Activated CD4-positive, alpha-beta T cell treated with anti-CD3 and anti-CD28 coated beads for 36 hours (primary cell): ENCODE results near the gene ENSA. TPM values are rescaled to one million over a fixed set of nuclear protein-coding genes. Genes with fewer than 3 reads are reported as not detected.
A peak's percentile ranks its signal among the peaks of the same experiment; 100 is the strongest.
"Not testable (repeated sequence)": the region's sequence is repeated elsewhere in the genome, so short reads cannot be mapped to it uniquely, and the experiment has no call there.

ENCODE experiments used
- ATAC-seq: fragments of 200-7000 bp; cut with Tn5 transposase; one replicate; pipeline ENCODE4 v1.10.0; 2021; ENCODE audit warnings: mild to moderate bottlenecking, moderate library complexity
- CTCF ChIA-PET: fragments of 350-600 bp; sonication (Branson Sonifier 250); formaldehyde crosslinking; loops from one replicate; lab custom pipeline; 2021; ENCODE audit warnings: antibody characterized with exemption; lab: Charles Lee
- POLR2A ChIA-PET: fragments of 350-600 bp; sonication (Branson Sonifier 250); formaldehyde crosslinking; loops from one replicate; lab custom pipeline; 2021; ENCODE audit warnings: antibody characterized with exemption, inconsistent platforms; lab: Charles Lee
- DNase-seq: peaks from one replicate; pipeline ENCODE4 v3.0.0-alpha.2; 2020
- H3K27ac Mint-ChIP-seq: one replicate; pipeline ENCODE4 v1.8.0; 2021; ENCODE audit warnings: mixed read lengths
- H3K27me3 Mint-ChIP-seq: one replicate; pipeline ENCODE4 v1.8.0; 2021; ENCODE audit warnings: mixed read lengths
- H3K36me3 Mint-ChIP-seq: one replicate; pipeline ENCODE4 v1.8.0; 2021; ENCODE audit warnings: low read depth, mixed read lengths
- H3K4me1 Mint-ChIP-seq: one replicate; pipeline ENCODE4 v1.8.0; 2021; ENCODE audit warnings: mixed read lengths
- H3K4me3 Mint-ChIP-seq: one replicate; pipeline ENCODE4 v1.8.0; 2021; ENCODE audit warnings: mild to moderate bottlenecking, moderate library complexity, mixed read lengths
- H3K9me3 Mint-ChIP-seq: one replicate; pipeline ENCODE4 v1.8.0; 2021; ENCODE audit warnings: low read depth, mixed read lengths
- intact Hi-C, 2 experiments: fragments of 100-400 bp; cut with DNase I in 1 of 2; cut with micrococcal nuclease in 1 of 2; formaldehyde crosslinking; loops; one replicate each; pipeline versions ENCODE4 v1.14.2 to v1.15.1; 2022 to 2024; cut with DNase I, micrococcal nuclease
- total RNA-seq, 2 experiments: library from RNA; stranded (reverse); gene quantifications; one replicate each; pipeline ENCODE4 v1.2.3, GENCODE V29; 2021

ENSA gene
- total RNA-seq, 2 experiments from 2014 or later = 197 to 240 TPM

DNA sequence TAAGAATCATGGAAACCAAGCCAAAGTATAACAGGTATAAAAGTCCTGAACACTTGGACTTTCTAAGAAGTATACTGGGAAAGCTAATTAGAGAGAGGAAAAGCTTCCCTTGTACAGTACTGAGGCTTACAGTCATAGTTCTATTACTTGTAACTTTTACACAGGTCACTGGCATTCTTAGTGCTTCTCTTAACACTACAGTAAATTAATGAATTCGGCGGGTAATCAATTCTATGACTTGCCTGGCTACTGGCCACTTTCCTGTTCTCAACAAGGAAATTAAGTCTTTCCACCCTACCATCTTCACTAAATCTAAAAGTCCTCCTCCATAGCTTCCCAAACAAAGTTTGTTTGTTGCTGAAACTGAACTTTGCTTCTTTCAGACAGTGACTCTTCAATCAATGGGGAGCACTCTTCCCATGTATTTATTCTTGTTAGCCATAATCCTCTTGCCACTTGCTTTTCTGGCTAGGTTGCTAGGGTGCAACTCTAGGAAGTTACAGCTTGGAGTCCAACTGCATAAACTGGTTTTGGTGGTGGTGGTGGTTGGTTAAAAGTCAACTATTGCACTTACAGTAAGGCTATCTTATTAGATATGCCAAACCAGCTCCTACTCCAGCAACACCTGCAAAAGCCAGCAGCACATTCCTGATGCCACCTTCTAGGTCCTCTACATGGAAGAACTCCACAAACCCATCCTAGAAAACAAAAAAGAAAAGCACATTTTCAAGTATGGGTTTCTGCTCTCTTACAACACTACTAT, 52.4 kb downstream of the ENSA start:
- peaks cover 78% of the 10 kb centered on the region for H3K36me3 Mint-ChIP-seq
- ChIA-PET POLR2A (interaction anchor here (0.6 to 11.8 kb wide), 6 partner anchors 8 to 481 kb away, joined by 3 to 333 read pairs (median 30); partner anchors contain the start of genes ENSA and RPRD2), CTCF (interaction anchor here (0.6 to 26.4 kb wide), 5 partner anchors 13 to 735 kb away, joined by 3 to 461 read pairs (median 4); partner anchors contain the start of gene ENSA)
- H3K4me1 Mint-ChIP-seq = peaks cover 42% of the 10 kb centered on the region
- H3K27me3 Mint-ChIP-seq = no peaks in the 10 kb centered on the region
- intact Hi-C loops = loop anchor here (1.0 to 5.0 kb wide), 5 partner anchors 10 to 705 kb away; partner anchors contain the start of genes SETDB1 (in 1 of the 2) and ZNF687 (in 1 of the 2)
- H3K4me3 Mint-ChIP-seq = peak overlapping the region; percentile 95
- DNase-seq (no peak), ATAC-seq (no peak)
- H3K9me3 Mint-ChIP-seq = no peaks in the 10 kb centered on the region
- H3K27ac Mint-ChIP-seq = peak overlapping the region; percentile 97

DNA sequence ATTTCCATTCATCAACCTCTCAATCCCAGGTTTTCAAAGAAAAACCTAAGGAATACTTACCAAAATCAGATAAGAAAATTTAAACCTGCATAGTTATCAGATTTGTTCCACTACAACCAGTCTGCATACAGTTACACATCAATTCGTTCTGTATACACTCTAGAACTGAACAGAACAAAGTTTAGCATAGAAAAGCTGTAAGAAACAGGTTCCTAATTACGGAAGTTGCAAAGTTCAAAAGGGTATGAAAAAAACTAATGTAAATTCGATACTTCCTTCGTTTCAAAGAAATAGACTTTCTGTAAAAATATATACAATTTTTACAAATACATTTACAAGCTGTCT, 53.1 kb downstream of the ENSA start:
- peak overlapping the region; percentile 95 for H3K4me3 Mint-ChIP-seq
- peaks cover 83% of the 10 kb centered on the region for H3K36me3 Mint-ChIP-seq
- H3K4me1 Mint-ChIP-seq = peaks cover 46% of the 10 kb centered on the region
- intact Hi-C loops = loop anchor here in 1 of 2 experiments (5.0 kb wide), 3 partner anchors 351 to 706 kb away; partner anchors contain the start of genes SETDB1 and ZNF687
- H3K9me3 Mint-ChIP-seq = no peaks in the 10 kb centered on the region
- POLR2A ChIA-PET = interaction anchor here (0.6 to 11.8 kb wide), 6 partner anchors 7 to 482 kb away, joined by 3 to 333 read pairs (median 30); partner anchors contain the start of genes ENSA and RPRD2
- H3K27ac Mint-ChIP-seq = peak overlapping the region; percentile 98
- H3K27me3 Mint-ChIP-seq = no peaks in the 10 kb centered on the region
- DNase-seq (no peak), ATAC-seq (no peak)
- CTCF ChIA-PET = interaction anchor here (0.6 to 26.4 kb wide), 4 partner anchors 12 to 735 kb away, joined by 3 to 461 read pairs (median 121); partner anchors contain the start of gene ENSA

GRCh38 chr1:150575518-150576366, 53.7 kb downstream of the ENSA start:
- POLR2A ChIA-PET = interaction anchor here (0.8 to 11.8 kb wide), 6 partner anchors 7 to 212 kb away, joined by 4 to 333 read pairs (median 30); partner anchors contain the start of genes ENSA and RPRD2
- H3K27me3 Mint-ChIP-seq = no peaks in the 10 kb centered on the region
- peaks cover 87% of the 10 kb centered on the region for H3K36me3 Mint-ChIP-seq
- H3K4me3 Mint-ChIP-seq = peak overlapping the region; percentile 95
- H3K4me1 Mint-ChIP-seq = peaks cover 47% of the 10 kb centered on the region
- intact Hi-C loops = loop anchor here in 1 of 2 experiments (5.0 kb wide), 3 partner anchors 352 to 707 kb away; partner anchors contain the start of genes SETDB1 and ZNF687
- CTCF ChIA-PET = interaction anchor here (0.9 to 26.4 kb wide), 4 partner anchors 12 to 45 kb away, joined by 3 to 461 read pairs (median 122); partner anchors contain the start of gene ENSA
- DNase-seq (no peak), ATAC-seq (no peak)
- no peaks in the 10 kb centered on the region for H3K9me3 Mint-ChIP-seq
- H3K27ac Mint-ChIP-seq = peak overlapping the region; percentile 98

DNA sequence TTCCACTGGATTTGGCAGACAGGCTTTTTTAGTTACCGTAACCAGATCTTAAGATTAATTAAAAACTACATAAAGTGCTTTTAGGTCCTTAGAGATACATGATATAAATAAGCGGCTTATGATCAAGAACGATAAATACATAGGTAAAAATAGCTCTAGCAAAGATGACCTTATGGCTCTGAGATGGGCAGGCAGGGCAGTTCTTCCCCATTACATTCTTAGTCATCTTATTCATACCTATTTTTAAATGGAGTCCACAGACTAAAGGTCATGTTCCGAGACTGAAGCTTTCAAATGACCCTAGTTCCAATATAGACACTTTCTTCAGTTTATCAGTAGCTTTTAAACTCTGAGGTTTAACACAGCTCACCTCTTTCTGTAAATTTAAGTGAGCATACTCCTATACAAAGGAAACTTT, 54.3 kb downstream of the ENSA start:
- CTCF ChIA-PET = interaction anchor here (0.7 to 26.4 kb wide), 4 partner anchors 11 to 46 kb away, joined by 4 to 461 read pairs (median 122); partner anchors contain the start of gene ENSA
- Mint-ChIP-seq H3K4me3 (peak overlapping the region; percentile 95), H3K27ac (peak overlapping the region; percentile 98), H3K9me3 (no peaks in the 10 kb centered on the region), H3K4me1 (peaks cover 47% of the 10 kb centered on the region), H3K36me3 (peaks cover 88% of the 10 kb centered on the region), H3K27me3 (no peaks in the 10 kb centered on the region)
- DNase-seq (no peak), ATAC-seq (no peak)
- POLR2A ChIA-PET = interaction anchor here (0.6 to 11.8 kb wide), 3 partner anchors 12 to 201 kb away, joined by 3 to 333 read pairs (median 6); no protein-coding TSS in a partner anchor
- intact Hi-C loops = loop anchor here in 1 of 2 experiments (5.0 kb wide), 3 partner anchors 352 to 707 kb away; partner anchors contain the start of genes SETDB1 and ZNF687

- CTCF ChIA-PET = interaction anchor here (0.6 to 26.4 kb wide), 6 partner anchors 11 to 123 kb away, joined by 3 to 461 read pairs (median 4); partner anchors contain the start of genes ENSA and GOLPH3L
- intact Hi-C loops = loop anchor here in 1 of 2 experiments (5.0 kb wide), 3 partner anchors 353 to 708 kb away; partner anchors contain the start of genes SETDB1 and ZNF687
These were observed 54.9 kb downstream of the ENSA start for GRCh38 chr1:150574260-150575071.

GRCh38 chr1:150573648-150574071, 55.8 kb downstream of the ENSA start:
- H3K9me3 Mint-ChIP-seq, H3K27me3 Mint-ChIP-seq, ATAC-seq, intact Hi-C loops: not testable (repeated sequence)
- CTCF ChIA-PET = interaction anchor here (13.5 to 26.4 kb wide), 2 partner anchors 10 to 47 kb away, joined by 239 to 461 read pairs; partner anchors contain the start of gene ENSA
- DNase-seq = peak; percentile 60
- POLR2A ChIA-PET = interaction anchor here (0.7 to 11.8 kb wide), 5 partner anchors 11 to 56 kb away, joined by 3 to 333 read pairs (median 4); partner anchors contain the start of gene ENSA
- Mint-ChIP-seq H3K4me3 (peak overlapping the region; percentile 95), H3K36me3 (peaks cover 92% of the 10 kb centered on the region), H3K4me1 (peaks cover 61% of the 10 kb centered on the region), H3K27ac (peak overlapping the region; percentile 98)

More at GRCh38 chr1:150574260-150575071, 54.9 kb downstream of the ENSA start:
- Mint-ChIP-seq H3K36me3 (peaks cover 94% of the 10 kb centered on the region), H3K27ac (peak overlapping the region; percentile 98), H3K9me3 (no peaks in the 10 kb centered on the region), H3K27me3 (no peaks in the 10 kb centered on the region), H3K4me1 (peaks cover 53% of the 10 kb centered on the region), H3K4me3 (peak overlapping the region; percentile 95)
- no peak for DNase-seq
- POLR2A ChIA-PET = interaction anchor here (0.6 to 11.8 kb wide), 6 partner anchors 12 to 446 kb away, joined by 3 to 333 read pairs (median 5); no protein-coding TSS in a partner anchor
- no peak for ATAC-seq

GRCh38 chr1:150572918-150573647, 56.3 kb downstream of the ENSA start:
- Mint-ChIP-seq H3K9me3 (no peaks in the 10 kb centered on the region), H3K27ac (peak overlapping the region; percentile 98), H3K4me1 (peaks cover 67% of the 10 kb centered on the region), H3K27me3 (no peaks in the 10 kb centered on the region), H3K4me3 (peak overlapping the region; percentile 95), H3K36me3 (peaks cover 86% of the 10 kb centered on the region)
- DNase-seq (no peak), ATAC-seq (no peak)
- POLR2A ChIA-PET = interaction anchor here (0.6 to 11.8 kb wide), 6 partner anchors 10 to 432 kb away, joined by 3 to 333 read pairs (median 4); partner anchors contain the start of genes ENSA and GOLPH3L
- CTCF ChIA-PET = interaction anchor here (13.5 to 26.4 kb wide), 2 partner anchors 9 to 48 kb away, joined by 239 to 461 read pairs; partner anchors contain the start of gene ENSA
- intact Hi-C loops = no loop called here
